Measurements from ENCODE around the gene OSMR. TPM values are rescaled to one million over a fixed set of nuclear protein-coding genes. Genes with fewer than 3 reads are reported as not detected.

The OSMR gene
- polyA plus RNA-seq, 1 of the 3 experiments (the other 2 are of a cell fraction) = 56.0 TPM

GRCh38 chr5:38825494-38825893, 20.3 kb upstream of the OSMR start:
- Histone ChIP-seq H3K79me2 (ENCODE audit: insufficient read depth) (no peaks in the 10 kb centered on the region; the same call in 1 of the 2 replicates), H3K4me1 (ENCODE audit: control insufficient read depth in 1 of 2, insufficient read depth in 2 of 2, low read depth in 1 of 2, low read length in 1 of 2) (peaks cover 0 to 15% of the 10 kb centered on the region in 2 experiments; a peak in 1 of 4 replicates), H3K27ac (ENCODE audit: low read depth in 2 of 2, low read length in 1 of 2) (no peak overlapping the region), H3K27me3 (ENCODE audit: insufficient read depth) (no peaks in the 10 kb centered on the region), H3F3A (replicated peaks; ENCODE audit: insufficient read depth) (peaks cover 18% of the 10 kb centered on the region), H3K9me3 (no peaks in the 10 kb centered on the region), H3K9me2 (no peaks in the 10 kb centered on the region), H3K9ac (no peak overlapping the region), H4K20me1 (ENCODE audit: insufficient read depth) (no peaks in the 10 kb centered on the region), H3K36me3 (replicated peaks in 1 of 2; ENCODE audit: control insufficient read depth in 1 of 2, insufficient read depth in 2 of 2, low read length in 1 of 2) (peaks cover 0 to 16% of the 10 kb centered on the region in 2 experiments), H2AFZ (ENCODE audit: low read depth) (no peak overlapping the region), H3K4me2 (no peak overlapping the region), H3K4me3 (ENCODE audit: low read depth in 2 of 2, low read length in 1 of 2) (no peak overlapping the region)
- DNase-seq = no peak
- TF ChIP-seq ZBTB33 (IDR thresholded peaks at IDR 0.05; ENCODE audit: borderline replicate concordance, low read depth) (no peak), REST (IDR thresholded peaks at IDR 0.05; ENCODE audit: low read depth, low read length) (no peak), NRF1 (IDR thresholded peaks at IDR 0.05; ENCODE audit: low read depth, low read length) (no peak), USF1 (IDR thresholded peaks at IDR 0.05; ENCODE audit: borderline replicate concordance, low read depth) (no peak), RAD21 (IDR thresholded peaks at IDR 0.05; ENCODE audit: low read length) (no peak), EP300 (IDR thresholded peaks at IDR 0.05; ENCODE audit: borderline replicate concordance in 1 of 2, low read depth in 1 of 2, low read length in 1 of 2) (no peak), MEF2A (IDR thresholded peaks at IDR 0.05; ENCODE audit: borderline replicate concordance, low read depth) (no peak), PBX3 (IDR thresholded peaks at IDR 0.05) (no peak), IRF3 (IDR thresholded peaks at IDR 0.05; ENCODE audit: low read depth, low read length) (no peak), RXRA (IDR thresholded peaks at IDR 0.05; ENCODE audit: borderline replicate concordance, low read depth) (no peak), JUND (IDR thresholded peaks at IDR 0.05) (no peak), SIN3A (IDR thresholded peaks at IDR 0.05; ENCODE audit: borderline replicate concordance, low read depth, low read length) (no peak), RCOR1 (IDR thresholded peaks at IDR 0.05; ENCODE audit: low read length) (no peak), NFIC (IDR thresholded peaks at IDR 0.05; ENCODE audit: borderline replicate concordance) (no peak), RFX5 (IDR thresholded peaks at IDR 0.05; ENCODE audit: low read length) (no peak), USF2 (IDR thresholded peaks at IDR 0.05; ENCODE audit: borderline replicate concordance, low read depth, low read length) (no peak), MAX (IDR thresholded peaks at IDR 0.05; ENCODE audit: low read depth) (no peak), FOSL2 (IDR thresholded peaks at IDR 0.05; ENCODE audit: borderline replicate concordance, low read depth) (no peak), SMC3 (IDR thresholded peaks at IDR 0.05; ENCODE audit: low read depth, low read length) (no peak)
- CTCF ChIA-PET = interaction anchor here (2.3 kb wide), 1 partner anchor 384 kb away, joined by 8 read pairs; no protein-coding TSS in a partner anchor
- 24% methylated on average over 1 of the region's 1 CpG for WGBS (ENCODE audit: low lambda C conversion rate)
- POLR2A ChIA-PET = no interaction called here

All from SK-N-SH (cell line).